ENCODE results near the gene SMAD5.

- TF ChIP-seq CTCF (IDR thresholded peaks at IDR 0.05; ENCODE audit: low read length) (no peak), EZH2 (IDR thresholded peaks at IDR 0.05; ENCODE audit: borderline replicate concordance, low read length) (no peak)
Measured at GRCh38 chr5:136128481-136128880, 4.2 kb upstream of the SMAD5 start.
